Measurements from ENCODE around the gene SIRT2. TPM values are rescaled to one million over a fixed set of nuclear protein-coding genes. Genes with fewer than 3 reads are reported as not detected.

Gene SIRT2
- total RNA-seq, 4 donors from 2014 or later, result 108 to 154 (median 129) TPM

- no peaks in the 10 kb centered on the region for H3K27me3 ChIP-seq
- peaks cover 0 to 17% (median 7%) of the 10 kb centered on the region in 4 donors for H3K4me1 ChIP-seq
- no peak overlapping the region for H3K4me3 ChIP-seq
- 89 to 90% methylated on average over 19 of the region's 19 CpGs for WGBS, 2 donors
- H3K9me3 ChIP-seq, result no peaks in the 10 kb centered on the region
- no peak overlapping the region for H3K27ac ChIP-seq
- no peak for DNase-seq (ENCODE audit: low spot score in 2 of 2)
- TF ChIP-seq EP300 (IDR thresholded peaks at IDR 0.05), result no peak
- no peak for TF ChIP-seq CTCF (IDR thresholded peaks at IDR 0.05)
- peaks cover 0 to 75% (median 12%) of the 10 kb centered on the region in 3 donors for H3K36me3 ChIP-seq
Observed at GRCh38 chr19:38880882-38881609, 18.4 kb downstream of the SIRT2 start.

- no peak overlapping the region for H3K27ac ChIP-seq
- 90 to 91% methylated on average over 12 to 19 of the region's 19 CpGs for WGBS, 2 donors
- TF ChIP-seq CTCF (IDR thresholded peaks at IDR 0.05) (no peak), POLR2A (IDR thresholded peaks at IDR 0.05) (no peak), EP300 (IDR thresholded peaks at IDR 0.05) (no peak)
- H3K4me1 ChIP-seq, result peaks cover 0 to 17% (median 7%) of the 10 kb centered on the region in 4 donors
- peaks cover 0 to 68% (median 12%) of the 10 kb centered on the region in 3 donors for H3K36me3 ChIP-seq
- H3K9me3 ChIP-seq, result no peaks in the 10 kb centered on the region
- no peaks in the 10 kb centered on the region for H3K27me3 ChIP-seq
- no peak for DNase-seq (ENCODE audit: low spot score in 2 of 2)
- H3K4me3 ChIP-seq, result no peak overlapping the region
Observed at GRCh38 chr19:38880076-38880881, 19.1 kb downstream of the SIRT2 start.

GRCh38 chr19:38879400-38879751 lies 20.0 kb downstream of the SIRT2 start:
- WGBS, 2 donors, result 87 to 88% methylated on average over 11 of the region's 11 CpGs
- H3K4me3 ChIP-seq, result no peak overlapping the region
- no peak for DNase-seq (ENCODE audit: low spot score in 2 of 2)
- H3K4me1 ChIP-seq, result peaks cover 0 to 17% (median 7%) of the 10 kb centered on the region in 4 donors
- no peaks in the 10 kb centered on the region for H3K27me3 ChIP-seq
- peaks cover 0 to 59% (median 12%) of the 10 kb centered on the region in 3 donors for H3K36me3 ChIP-seq
- H3K27ac ChIP-seq, result peak overlapping the region in 1 of 4 donors; percentile 90
- TF ChIP-seq CTCF (IDR thresholded peaks at IDR 0.05) (no peak), POLR2A (IDR thresholded peaks at IDR 0.05) (no peak), EP300 (IDR thresholded peaks at IDR 0.05) (no peak)
- no peaks in the 10 kb centered on the region for H3K9me3 ChIP-seq

GRCh38 chr19:38878575-38879399 lies 20.6 kb downstream of the SIRT2 start:
- Histone ChIP-seq H3K27ac (peak overlapping the region in 3 of 4 donors; percentile 65 to 90 (median 67)), H3K4me1 (peaks cover 0 to 17% (median 7%) of the 10 kb centered on the region in 4 donors), H3K4me3 (no peak overlapping the region), H3K36me3 (peaks cover 0 to 56% (median 12%) of the 10 kb centered on the region in 3 donors), H3K27me3 (no peaks in the 10 kb centered on the region), H3K9me3 (no peaks in the 10 kb centered on the region)
- no peak for DNase-seq (ENCODE audit: low spot score in 2 of 2)
- WGBS, 2 donors, result 63% methylated on average over 9 to 16 of the region's 16 CpGs
- TF ChIP-seq POLR2A (IDR thresholded peaks at IDR 0.05) (no peak), EP300 (IDR thresholded peaks at IDR 0.05) (no peak), CTCF (IDR thresholded peaks at IDR 0.05) (no peak)

All from tibial nerve (tissue), 4 donors.